ENCODE data around the gene PPCS.
"Not testable (repeated sequence)": the region's sequence is repeated elsewhere in the genome, so short reads cannot be mapped to it uniquely, and the experiment has no call there.

Gene PPCS

GRCh38 chr1:42453386-42453785, 3.0 kb upstream of the PPCS start:
- DNase-seq (ENCODE audit: low read depth in 2 of 2), result no peak

DNA sequence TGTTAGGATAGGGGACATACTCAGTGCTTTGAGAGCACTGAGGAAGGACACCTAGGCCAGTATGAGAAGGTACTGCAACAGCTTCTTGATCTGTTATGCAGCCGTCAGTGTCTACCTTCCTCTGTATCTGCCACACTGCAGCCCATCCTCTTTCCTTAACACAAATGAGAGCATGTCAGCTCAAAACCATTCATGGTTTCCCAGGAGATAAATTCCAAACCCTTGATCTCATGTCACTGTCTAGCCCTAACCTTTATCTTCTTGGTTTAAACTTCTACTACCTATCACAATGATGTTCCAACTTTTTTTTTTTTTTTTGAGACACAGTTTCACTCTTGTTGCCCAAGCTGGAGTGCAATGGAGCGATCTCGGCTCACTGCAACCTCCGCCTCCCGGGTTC, 1.9 kb upstream of the PPCS start:
- no peak for DNase-seq (ENCODE audit: low read depth in 2 of 2)

GRCh38 chr1:42456754-42457089, 379 bp downstream of the PPCS start:
- peak; percentile 33 to 34 for DNase-seq (ENCODE audit: low read depth in 2 of 2)

GRCh38 chr1:42461196-42461595, 4.9 kb downstream of the PPCS start:
- DNase-seq (ENCODE audit: low read depth in 2 of 2), result no peak

GRCh38 chr1:42462828-42463763, 6.8 kb downstream of the PPCS start, which contains the start of gene CCDC30:
TSS of gene CCDC30 (plus strand) at chr1:42463286. CDS start at chr1:42480552, 17,266 bp downstream.
- peak; percentile 91 to 92 for DNase-seq (ENCODE audit: low read depth in 2 of 2)

DNA sequence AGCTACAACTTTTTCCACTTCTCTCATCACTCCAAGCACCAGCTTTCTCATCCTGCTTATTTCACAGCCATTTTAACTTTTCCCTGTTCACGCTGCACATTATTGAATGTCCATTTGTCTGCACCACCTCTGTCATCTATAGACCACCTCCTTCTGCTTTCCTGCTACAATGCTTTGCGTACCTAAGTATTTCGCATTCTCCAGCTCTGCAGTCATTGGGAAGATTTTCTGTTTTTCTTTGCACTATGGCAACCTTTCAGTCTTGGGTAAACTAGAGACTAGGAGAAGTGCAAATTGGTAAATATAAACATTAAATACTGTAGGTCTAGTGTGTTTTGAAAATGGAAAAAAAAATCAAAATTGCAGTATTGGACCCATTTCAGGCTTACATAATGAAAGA, 7.6 kb downstream of the PPCS start:
- no peak for DNase-seq (ENCODE audit: low read depth in 2 of 2)

DNA sequence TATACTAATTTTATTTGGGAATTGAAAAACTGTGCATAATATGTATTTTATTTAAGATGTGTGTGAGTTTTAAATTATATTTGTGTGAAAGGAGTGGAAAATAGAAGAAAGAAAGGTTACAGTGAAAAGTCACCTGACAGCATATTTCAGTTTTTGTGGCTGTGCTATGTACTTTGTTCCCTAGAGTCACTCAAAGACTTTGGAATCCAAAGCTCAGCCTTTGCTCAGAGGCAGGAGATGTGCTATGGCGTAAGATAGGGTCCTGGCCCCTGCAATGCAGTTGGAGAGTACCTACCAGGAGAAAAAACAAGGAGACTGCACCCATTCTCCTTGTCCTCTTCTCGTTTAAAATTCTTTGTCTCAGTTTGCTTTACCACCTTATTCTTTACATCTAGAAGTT, 9.7 kb downstream of the PPCS start:
- DNase-seq (ENCODE audit: low read depth in 2 of 2), result no peak

- DNase-seq (ENCODE audit: low read depth in 2 of 2), result no peak
Measured at GRCh38 chr1:42469727-42470126, 13.4 kb downstream of the PPCS start.

DNA sequence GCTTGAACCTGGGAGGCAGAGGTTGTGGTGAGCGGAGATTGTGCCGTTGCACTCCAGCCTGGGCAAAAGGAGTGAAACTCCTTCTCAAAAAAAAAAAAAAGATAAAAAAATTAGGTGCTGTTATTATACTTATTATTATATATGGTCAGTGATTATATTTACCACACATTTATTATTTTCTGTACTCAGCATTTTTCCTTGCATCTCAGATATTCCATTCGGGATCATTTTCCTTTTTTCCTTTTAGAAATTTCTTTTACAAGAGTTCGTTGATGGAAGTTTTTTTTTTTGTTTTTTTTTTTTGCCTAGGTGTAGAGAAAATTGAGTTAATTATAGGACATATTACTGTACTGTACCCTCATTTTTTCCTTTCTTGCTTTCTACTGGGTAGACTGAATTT, 20.3 kb downstream of the PPCS start:
- no peak for DNase-seq (ENCODE audit: low read depth in 2 of 2)

DNA sequence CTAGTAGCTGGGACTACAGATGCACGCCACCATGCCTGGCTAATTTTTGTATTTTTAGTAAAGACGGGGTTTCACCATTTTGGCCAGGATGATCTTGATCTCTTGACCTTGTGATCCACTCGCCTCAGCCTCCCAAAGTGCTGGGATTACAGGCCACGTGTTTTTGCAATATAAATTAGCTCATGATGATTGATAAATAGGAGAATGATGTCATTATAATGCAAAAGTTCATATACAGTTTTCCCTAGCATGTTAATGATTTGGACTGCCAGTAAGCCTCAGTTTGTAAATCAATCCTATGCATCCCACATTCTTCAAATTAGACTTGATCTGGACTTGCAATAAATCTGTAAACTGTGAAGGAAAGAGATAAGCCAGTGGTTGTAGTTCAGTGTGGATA, 21.0 kb downstream of the PPCS start:
- not testable (repeated sequence) for DNase-seq (ENCODE audit: low read depth in 2 of 2)

DNA sequence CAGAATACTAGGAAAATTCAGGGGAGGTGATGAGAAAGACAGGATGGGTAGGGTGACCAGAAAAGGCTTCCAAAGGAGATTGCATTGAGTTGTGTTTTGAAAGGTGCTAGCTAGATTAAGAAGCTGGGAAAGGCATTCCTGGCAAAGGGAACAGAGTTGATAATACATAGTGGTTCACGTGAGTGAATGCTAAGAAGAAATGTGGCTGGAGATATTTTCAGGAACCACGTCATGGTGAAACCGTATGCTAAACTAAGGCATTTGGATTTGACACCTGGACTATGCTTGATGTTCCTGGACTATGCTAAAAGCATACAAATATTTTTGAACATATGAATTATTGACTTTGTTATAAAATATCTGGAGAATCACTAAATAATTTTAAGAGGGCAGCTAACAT, 21.4 kb downstream of the PPCS start:
- no peak for DNase-seq (ENCODE audit: low read depth in 2 of 2)

DNA sequence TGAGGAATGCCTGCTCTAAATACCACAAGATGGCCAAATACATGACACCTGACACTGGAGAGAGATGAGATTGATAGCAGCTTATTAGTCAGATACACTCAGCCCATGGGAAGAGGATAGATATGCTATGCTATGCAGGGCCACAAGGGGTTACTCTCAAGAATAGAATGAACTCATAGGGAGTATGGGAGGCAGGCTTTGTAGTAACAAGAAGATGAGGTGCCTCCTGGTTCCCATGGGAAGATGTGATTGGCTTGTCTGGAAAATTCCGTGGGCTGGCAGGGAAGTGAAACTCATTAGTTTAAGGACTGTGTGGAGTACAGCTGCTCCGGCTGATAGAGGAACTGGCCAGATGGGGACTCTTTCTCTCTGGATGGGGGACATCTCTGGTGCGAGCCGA, 23.3 kb downstream of the PPCS start:
- no peak for DNase-seq (ENCODE audit: low read depth in 2 of 2)

DNA sequence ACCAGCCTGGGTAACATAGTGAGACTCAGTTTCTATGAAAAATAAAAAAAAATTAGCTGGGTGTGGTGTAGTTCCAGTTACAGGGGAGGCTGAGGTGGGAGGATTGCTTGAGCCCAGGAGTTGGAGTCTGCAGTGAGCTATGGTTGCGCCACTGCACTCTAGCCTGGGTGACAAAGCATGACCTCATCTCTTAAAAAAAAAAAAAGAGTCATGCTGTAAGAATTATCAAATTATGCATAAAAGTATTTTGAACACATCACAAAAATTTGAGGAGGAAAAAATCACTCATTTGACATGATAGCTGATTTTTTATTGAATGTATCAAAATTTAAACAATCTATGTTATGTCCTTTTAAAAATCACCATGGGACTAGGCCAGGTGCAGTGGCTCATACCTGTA, 24.6 kb downstream of the PPCS start:
- no peak for DNase-seq (ENCODE audit: low read depth in 2 of 2)

DNA sequence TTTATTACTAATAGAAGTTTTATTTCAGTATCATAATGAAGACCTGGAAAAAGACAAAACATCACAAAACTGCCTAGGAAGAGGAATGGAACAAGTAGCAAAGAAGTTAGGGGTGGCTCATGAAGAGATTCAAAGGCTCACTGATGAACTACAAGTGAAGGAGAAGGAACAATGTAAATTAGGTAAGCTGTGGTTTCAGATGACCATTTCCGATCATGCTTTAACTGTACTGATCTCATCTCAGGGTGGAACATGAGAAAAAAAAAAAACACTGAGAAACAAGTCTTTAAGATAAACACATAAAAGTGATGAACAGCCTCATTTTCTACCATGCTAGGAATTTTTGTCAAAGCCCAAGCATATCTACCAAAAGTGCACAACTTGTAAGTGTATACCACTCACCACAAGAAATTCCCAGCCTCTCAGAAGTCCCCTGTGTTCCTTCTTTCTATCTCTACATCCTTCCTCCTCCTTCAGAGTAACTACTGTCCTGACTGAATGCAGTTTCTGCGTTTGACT, 26.4 kb downstream of the PPCS start:
- DNase-seq (ENCODE audit: low read depth in 2 of 2), result no peak

DNA sequence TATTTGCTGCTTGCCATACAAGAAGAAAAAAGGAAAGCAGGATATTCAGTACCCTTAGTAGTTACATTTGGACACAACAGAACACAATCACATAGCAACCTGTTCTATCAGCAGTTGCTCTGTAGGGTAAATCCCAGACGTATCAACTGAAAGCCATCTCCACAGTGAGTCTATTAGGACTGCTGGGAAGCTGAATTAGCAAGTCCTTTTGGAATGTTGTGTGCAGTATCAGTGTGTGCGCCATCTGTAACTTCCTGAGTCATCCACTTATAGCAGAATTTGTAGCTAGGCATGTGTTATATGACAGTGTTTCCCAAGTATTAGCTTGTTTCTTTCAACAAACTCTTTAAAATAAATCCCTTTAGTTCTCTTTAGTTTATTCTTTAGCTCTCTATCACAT, 28.0 kb downstream of the PPCS start:
- DNase-seq (ENCODE audit: low read depth in 2 of 2), result no peak

DNA sequence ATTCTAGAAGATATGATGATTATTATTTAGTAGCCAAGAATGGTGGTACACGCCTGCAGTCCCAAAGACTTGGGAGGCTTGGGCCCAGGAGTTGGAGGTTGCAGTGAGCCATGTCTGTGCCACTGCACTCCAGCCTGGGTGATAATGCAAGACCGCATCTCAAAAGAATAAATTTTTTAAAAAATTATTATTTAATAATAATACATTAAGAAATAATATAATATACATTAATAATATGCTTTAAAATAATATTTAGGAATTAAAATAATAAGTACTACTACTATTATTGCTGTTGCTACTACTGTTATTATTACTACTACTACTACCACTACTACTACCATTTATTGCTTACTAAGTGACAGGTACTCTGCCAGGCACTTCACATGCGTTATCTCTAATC, 33.9 kb downstream of the PPCS start:
- DNase-seq (ENCODE audit: low read depth in 2 of 2), result no peak

DNA sequence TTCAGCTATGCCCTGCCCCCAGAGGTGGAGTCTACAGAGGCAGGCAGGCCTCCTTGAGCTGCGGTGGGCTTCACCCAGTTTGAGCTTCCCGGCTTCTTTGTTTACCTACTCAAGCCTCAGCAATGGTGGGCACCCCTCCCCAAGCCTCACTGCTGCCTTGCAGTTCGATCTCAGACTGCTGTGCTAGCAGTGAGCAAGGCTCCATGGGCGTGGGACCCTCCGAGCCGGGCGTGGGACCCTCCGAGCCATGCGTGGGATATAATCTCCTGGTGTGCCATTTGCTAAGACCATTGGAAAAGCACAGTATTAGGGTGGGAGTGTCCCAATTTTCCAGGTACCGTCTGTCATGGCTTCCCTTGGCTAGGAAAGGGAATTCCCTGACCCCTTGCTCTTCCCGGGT, 45.7 kb downstream of the PPCS start:
- not testable (repeated sequence) for DNase-seq (ENCODE audit: low read depth in 2 of 2)

DNA sequence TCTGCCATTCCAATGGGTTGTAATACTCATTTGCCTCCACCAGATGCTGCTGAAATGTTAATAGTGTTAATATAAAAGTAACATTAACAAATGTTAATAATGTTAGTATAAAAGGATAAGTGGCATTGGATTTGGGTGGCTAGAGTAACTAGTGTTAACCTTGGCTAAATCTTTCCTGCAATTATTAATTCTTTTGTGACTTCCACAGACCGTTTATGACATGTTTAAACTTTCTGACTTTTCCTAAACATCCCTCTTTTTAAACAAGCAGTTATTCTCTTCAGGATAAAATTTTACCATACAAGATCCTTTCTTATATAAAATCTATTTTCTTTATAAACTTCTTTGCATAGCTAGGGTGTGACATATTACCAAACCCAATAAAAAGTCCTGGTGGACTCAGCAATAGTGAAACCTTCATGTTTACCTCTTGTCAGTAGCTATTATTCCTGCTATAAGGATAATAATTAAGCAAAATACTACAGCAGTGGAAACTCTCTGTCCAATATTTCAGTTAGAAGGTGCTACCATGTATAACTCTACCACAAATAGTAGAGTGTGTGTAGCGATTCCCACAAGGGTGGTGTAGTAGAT, 48.3 kb downstream of the PPCS start:
- DNase-seq (ENCODE audit: low read depth in 2 of 2), result no peak

DNA sequence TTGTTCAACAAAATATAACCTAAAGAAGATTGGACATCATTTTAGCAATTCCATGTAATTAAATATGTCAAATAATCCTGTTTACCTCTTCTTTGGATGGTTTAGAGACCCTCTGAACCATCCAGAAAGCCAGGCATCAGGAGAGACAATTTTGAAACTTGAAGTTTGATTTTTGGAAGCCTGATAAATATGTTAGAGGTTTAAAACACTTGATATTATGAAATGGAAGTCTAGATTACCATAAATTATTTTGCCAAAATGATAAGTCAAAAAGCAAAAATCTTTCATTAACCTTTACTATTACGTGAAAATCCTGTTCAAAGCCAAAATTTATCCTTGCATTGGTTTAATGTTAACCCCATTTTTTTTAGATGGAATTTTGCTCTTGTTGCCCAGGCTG, 50.2 kb downstream of the PPCS start:
- DNase-seq (ENCODE audit: low read depth in 2 of 2), result no peak

Data from stimulated activated CD8-positive, alpha-beta memory T cell treated with anti-CD3 and anti-CD28 coated beads, Interleukin-15, amount 100 ng/mL, for 48 hours (primary cell).